SJCRH30 (cell line): ENCODE data around the gene PKD2. TPM values are rescaled to one million over a fixed set of nuclear protein-coding genes. Genes with fewer than 3 reads are reported as not detected.

ENCODE experiments used
- DNase-seq, 2 experiments: peaks; one replicate each; pipeline ENCODE4 v3.0.0-alpha.2; 2015 to 2020
- H3K27ac ChIP-seq: fragments of 250-450 bp; sonication (Bioruptor Pico); 2 replicates; pipeline ENCODE4 v1.5.1; 2020; ENCODE audit warnings: mild to moderate bottlenecking, moderate library complexity
- H3K27me3 ChIP-seq: fragments of 250-450 bp; sonication (Bioruptor Pico); 2 replicates; pipeline ENCODE4 v1.5.1; 2020; ENCODE audit warnings: mild to moderate bottlenecking, moderate library complexity
- H3K36me3 ChIP-seq: fragments of 250-450 bp; sonication (Bioruptor Pico); 2 replicates; pipeline ENCODE4 v1.5.1; 2020; ENCODE audit warnings: mild to moderate bottlenecking, moderate library complexity
- H3K4me1 ChIP-seq: fragments of 250-450 bp; sonication (Bioruptor Pico); 2 replicates; pipeline ENCODE4 v1.5.1; 2020; ENCODE audit warnings: mild to moderate bottlenecking, moderate library complexity
- H3K4me3 ChIP-seq: fragments of 250-450 bp; sonication (Bioruptor Pico); 2 replicates; pipeline ENCODE4 v1.5.1; 2020; ENCODE audit warnings: mild to moderate bottlenecking, moderate library complexity
- H3K9me3 ChIP-seq: fragments of 250-450 bp; sonication (Bioruptor Pico); replicated peaks from 2 replicates; pipeline ENCODE4 v1.5.1; 2020; ENCODE audit warnings: mild to moderate bottlenecking, moderate library complexity
- total RNA-seq: library from RNA; depleted of rRNA; stranded (reverse); fragments of >200 nt; shearing (Covaris generic); gene quantifications from 2 replicates; pipeline ENCODE4 v1.2.3, GENCODE V29; 2014

PKD2 gene
- total RNA-seq, 1 experiment from 2014 or later, result 34.2 TPM

GRCh38 chr4:88005076-88005475 is 2.4 kb upstream of the PKD2 start:
- Histone ChIP-seq H3K9me3 (no peaks in the 10 kb centered on the region; the same call in 1 of the 2 replicates), H3K27ac (no peak overlapping the region), H3K36me3 (0 out of 2 replicates have a peak, but pooled peaks cover 2% of the 10 kb centered on the region), H3K4me1 (peaks cover 13% of the 10 kb centered on the region), H3K4me3 (no peak overlapping the region), H3K27me3 (no peaks in the 10 kb centered on the region)
- DNase-seq, result no peak

- Histone ChIP-seq H3K36me3 (0 out of 2 replicates have a peak, but pooled peaks cover 2% of the 10 kb centered on the region), H3K27ac (no peak overlapping the region), H3K4me3 (no peak overlapping the region), H3K9me3 (no peaks in the 10 kb centered on the region), H3K4me1 (peaks cover 16% of the 10 kb centered on the region), H3K27me3 (no peaks in the 10 kb centered on the region)
- DNase-seq, result no peak
Measured at GRCh38 chr4:88005946-88006345, 1.5 kb upstream of the PKD2 start.

GRCh38 chr4:88006956-88007303 is 505 bp upstream of the PKD2 start:
- Histone ChIP-seq H3K36me3 (0 out of 2 replicates have a peak, but pooled peaks cover 2% of the 10 kb centered on the region), H3K4me1 (peaks cover 16% of the 10 kb centered on the region), H3K27ac (no peak overlapping the region), H3K9me3 (no peaks in the 10 kb centered on the region), H3K27me3 (no peaks in the 10 kb centered on the region), H3K4me3 (peak overlapping the region; percentile 97)
- DNase-seq, result peak in 1 of 2 experiments; percentile 20

- peak; percentile 79 to 81 for DNase-seq
- Histone ChIP-seq H3K36me3 (0 out of 2 replicates have a peak, but pooled peaks cover 2% of the 10 kb centered on the region), H3K27ac (peak overlapping the region; percentile 57), H3K27me3 (no peaks in the 10 kb centered on the region), H3K4me3 (peak overlapping the region; percentile 97), H3K9me3 (no peaks in the 10 kb centered on the region), H3K4me1 (peaks cover 16% of the 10 kb centered on the region)
Measured at GRCh38 chr4:88008122-88008742, 797 bp downstream of the PKD2 start.

GRCh38 chr4:88008743-88009171 is 1.3 kb downstream of the PKD2 start:
- H3K4me1 ChIP-seq, result peaks cover 16% of the 10 kb centered on the region
- no peaks in the 10 kb centered on the region for H3K9me3 ChIP-seq
- peak overlapping the region; percentile 57 for H3K27ac ChIP-seq
- H3K27me3 ChIP-seq, result no peaks in the 10 kb centered on the region
- DNase-seq, result peak; percentile 41 to 58
- H3K36me3 ChIP-seq, result 0 out of 2 replicates have a peak, but pooled peaks cover 2% of the 10 kb centered on the region
- peak overlapping the region; percentile 97 for H3K4me3 ChIP-seq

- Histone ChIP-seq H3K27ac (no peak overlapping the region), H3K4me3 (no peak overlapping the region), H3K9me3 (no peaks in the 10 kb centered on the region), H3K36me3 (peaks cover 2% of the 10 kb centered on the region; the same call in 1 of the 2 replicates), H3K4me1 (peaks cover 16% of the 10 kb centered on the region), H3K27me3 (no peaks in the 10 kb centered on the region)
- no peak for DNase-seq
Measured at GRCh38 chr4:88009871-88010270, 2.4 kb downstream of the PKD2 start.

GRCh38 chr4:88010966-88011365 is 3.5 kb downstream of the PKD2 start:
- no peak for DNase-seq
- Histone ChIP-seq H3K36me3 (peaks cover 2% of the 10 kb centered on the region; the same call in 1 of the 2 replicates), H3K27ac (no peak overlapping the region), H3K9me3 (no peaks in the 10 kb centered on the region), H3K4me3 (no peak overlapping the region), H3K27me3 (no peaks in the 10 kb centered on the region), H3K4me1 (peaks cover 16% of the 10 kb centered on the region)

- no peak for DNase-seq
- no peak overlapping the region for H3K27ac ChIP-seq
- H3K4me1 ChIP-seq, result peaks cover 12% of the 10 kb centered on the region
- H3K9me3 ChIP-seq, result no peaks in the 10 kb centered on the region
- no peak overlapping the region for H3K4me3 ChIP-seq
- H3K27me3 ChIP-seq, result no peaks in the 10 kb centered on the region
- peaks cover 6% of the 10 kb centered on the region; the same call in 1 of the 2 replicates for H3K36me3 ChIP-seq
Measured at GRCh38 chr4:88012647-88013046, 5.2 kb downstream of the PKD2 start.

- peaks cover 11% of the 10 kb centered on the region for H3K36me3 ChIP-seq
- no peak overlapping the region for H3K27ac ChIP-seq
- H3K9me3 ChIP-seq, result no peaks in the 10 kb centered on the region
- H3K27me3 ChIP-seq, result no peaks in the 10 kb centered on the region
- H3K4me1 ChIP-seq, result peaks cover 9% of the 10 kb centered on the region
- no peak overlapping the region for H3K4me3 ChIP-seq
- no peak for DNase-seq
Measured at GRCh38 chr4:88014386-88014905, 7.0 kb downstream of the PKD2 start.

- H3K27ac ChIP-seq, result no peak overlapping the region
- H3K4me3 ChIP-seq, result no peak overlapping the region
- DNase-seq, result no peak
- peaks cover 20% of the 10 kb centered on the region for H3K36me3 ChIP-seq
- H3K27me3 ChIP-seq, result no peaks in the 10 kb centered on the region
- no peaks in the 10 kb centered on the region for H3K9me3 ChIP-seq
- no peaks in the 10 kb centered on the region; the same call in 1 of the 2 replicates for H3K4me1 ChIP-seq
Measured at GRCh38 chr4:88015659-88016295, 8.3 kb downstream of the PKD2 start.

GRCh38 chr4:88017516-88018297 is 10.3 kb downstream of the PKD2 start:
- H3K4me3 ChIP-seq, result no peak overlapping the region
- H3K36me3 ChIP-seq, result peaks cover 39% of the 10 kb centered on the region
- H3K27me3 ChIP-seq, result no peaks in the 10 kb centered on the region
- no peaks in the 10 kb centered on the region for H3K4me1 ChIP-seq
- H3K9me3 ChIP-seq, result no peaks in the 10 kb centered on the region
- H3K27ac ChIP-seq, result no peak overlapping the region
- DNase-seq, result no peak

- no peak for DNase-seq
- no peaks in the 10 kb centered on the region for H3K4me1 ChIP-seq
- no peak overlapping the region for H3K27ac ChIP-seq
- H3K9me3 ChIP-seq, result no peaks in the 10 kb centered on the region
- H3K36me3 ChIP-seq, result peaks cover 46% of the 10 kb centered on the region
- no peak overlapping the region for H3K4me3 ChIP-seq
- H3K27me3 ChIP-seq, result no peaks in the 10 kb centered on the region
Measured at GRCh38 chr4:88018466-88018865, 11.0 kb downstream of the PKD2 start.

GRCh38 chr4:88021824-88022223 is 14.4 kb downstream of the PKD2 start:
- Histone ChIP-seq H3K4me3 (no peak overlapping the region), H3K27me3 (no peaks in the 10 kb centered on the region), H3K36me3 (peaks cover 71% of the 10 kb centered on the region), H3K9me3 (peaks cover 16% of the 10 kb centered on the region), H3K27ac (no peak overlapping the region), H3K4me1 (peaks cover 3% of the 10 kb centered on the region)
- DNase-seq, result no peak

GRCh38 chr4:88022289-88022688 is 14.9 kb downstream of the PKD2 start:
- no peaks in the 10 kb centered on the region for H3K27me3 ChIP-seq

More at GRCh38 chr4:88022289-88022688, 14.9 kb downstream of the PKD2 start:
- no peak for DNase-seq
- Histone ChIP-seq H3K27ac (no peak overlapping the region), H3K4me1 (peaks cover 8% of the 10 kb centered on the region), H3K36me3 (peaks cover 71% of the 10 kb centered on the region), H3K9me3 (peaks cover 18% of the 10 kb centered on the region), H3K4me3 (no peak overlapping the region)
